PFSK-1 (cell line): ENCODE results near the gene SNX8.

Source experiments
- FOXP2 ChIP-seq: optimal IDR thresholded peaks from 2 replicates; pipeline ENCODE3; 2011; ENCODE audit warnings: borderline replicate concordance, control low read depth, inconsistent platforms; ENCODE audit not compliant: insufficient read depth; ENCODE audit errors: extremely low read length, extremely low read depth
- POLR2AphosphoS5 ChIP-seq: IDR thresholded peaks from 2 replicates; pipeline ENCODE4 v1.6.1; 2012; ENCODE audit warnings: low read depth, mild to moderate bottlenecking, control low read depth, low read length, moderate library complexity
- SIN3A ChIP-seq: IDR thresholded peaks from 2 replicates; pipeline ENCODE4 v1.6.1; 2012; ENCODE audit warnings: mild to moderate bottlenecking, low read length, moderate library complexity, borderline replicate concordance; ENCODE audit not compliant: insufficient read depth
- TAF1 ChIP-seq: IDR thresholded peaks from 2 replicates; pipeline ENCODE4 v1.6.1; 2012; ENCODE audit warnings: low read length, control low read depth, borderline replicate concordance; ENCODE audit not compliant: insufficient read depth
- TF ChIP-seq, protein P1 (sequence below), 2 experiments: IDR thresholded peaks; 2 replicates each; pipeline versions ENCODE4 v1.6.1 to v1.8.0; 2011 to 2012; ENCODE audit warnings: low read depth in 2 of 2, low read length in 2 of 2, control low read depth in 1 of 2, inconsistent platforms in 1 of 2, mild to moderate bottlenecking in 1 of 2, moderate library complexity in 1 of 2; ENCODE audit not compliant: insufficient read depth in 1 of 2

The SNX8 gene

DNA sequence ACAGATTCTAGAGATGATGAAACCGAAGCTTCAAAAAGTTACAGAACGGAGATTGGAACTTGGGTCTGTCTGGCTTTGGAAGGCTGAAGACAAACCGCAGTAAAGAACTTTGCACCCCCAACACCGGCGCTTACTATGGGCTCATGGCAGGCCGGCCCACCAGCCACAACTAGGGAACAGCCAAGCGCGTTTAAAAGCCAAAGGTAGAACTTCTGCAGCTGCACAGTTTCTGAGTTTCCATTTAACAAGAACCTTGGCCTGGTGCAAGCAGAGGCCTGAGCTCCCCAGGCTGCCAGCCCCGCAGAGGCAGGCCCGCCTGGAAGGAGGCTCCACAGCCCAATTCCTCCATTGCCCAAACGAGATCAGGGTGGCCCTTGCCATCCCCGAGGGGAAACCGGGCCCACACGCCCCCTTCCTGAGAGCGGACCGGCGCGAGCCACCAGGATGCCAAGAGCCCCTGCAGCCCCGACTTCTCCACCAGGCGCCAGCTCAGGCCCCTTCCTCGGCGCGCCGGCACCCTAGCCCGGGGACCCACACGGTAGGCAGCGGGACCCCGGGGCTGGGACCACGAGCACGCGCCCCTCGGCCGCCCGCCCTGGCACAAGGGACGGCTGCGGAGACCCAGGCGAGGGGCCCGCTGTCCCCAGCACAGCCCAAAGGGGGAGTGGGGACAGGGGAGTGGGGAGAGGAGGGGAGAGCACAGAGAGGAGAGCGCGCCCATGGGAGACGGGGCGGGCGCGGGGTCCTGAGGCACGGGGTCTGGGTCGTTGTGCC is 82.1 kb downstream of the SNX8 start:
- TF ChIP-seq, protein P1, sequence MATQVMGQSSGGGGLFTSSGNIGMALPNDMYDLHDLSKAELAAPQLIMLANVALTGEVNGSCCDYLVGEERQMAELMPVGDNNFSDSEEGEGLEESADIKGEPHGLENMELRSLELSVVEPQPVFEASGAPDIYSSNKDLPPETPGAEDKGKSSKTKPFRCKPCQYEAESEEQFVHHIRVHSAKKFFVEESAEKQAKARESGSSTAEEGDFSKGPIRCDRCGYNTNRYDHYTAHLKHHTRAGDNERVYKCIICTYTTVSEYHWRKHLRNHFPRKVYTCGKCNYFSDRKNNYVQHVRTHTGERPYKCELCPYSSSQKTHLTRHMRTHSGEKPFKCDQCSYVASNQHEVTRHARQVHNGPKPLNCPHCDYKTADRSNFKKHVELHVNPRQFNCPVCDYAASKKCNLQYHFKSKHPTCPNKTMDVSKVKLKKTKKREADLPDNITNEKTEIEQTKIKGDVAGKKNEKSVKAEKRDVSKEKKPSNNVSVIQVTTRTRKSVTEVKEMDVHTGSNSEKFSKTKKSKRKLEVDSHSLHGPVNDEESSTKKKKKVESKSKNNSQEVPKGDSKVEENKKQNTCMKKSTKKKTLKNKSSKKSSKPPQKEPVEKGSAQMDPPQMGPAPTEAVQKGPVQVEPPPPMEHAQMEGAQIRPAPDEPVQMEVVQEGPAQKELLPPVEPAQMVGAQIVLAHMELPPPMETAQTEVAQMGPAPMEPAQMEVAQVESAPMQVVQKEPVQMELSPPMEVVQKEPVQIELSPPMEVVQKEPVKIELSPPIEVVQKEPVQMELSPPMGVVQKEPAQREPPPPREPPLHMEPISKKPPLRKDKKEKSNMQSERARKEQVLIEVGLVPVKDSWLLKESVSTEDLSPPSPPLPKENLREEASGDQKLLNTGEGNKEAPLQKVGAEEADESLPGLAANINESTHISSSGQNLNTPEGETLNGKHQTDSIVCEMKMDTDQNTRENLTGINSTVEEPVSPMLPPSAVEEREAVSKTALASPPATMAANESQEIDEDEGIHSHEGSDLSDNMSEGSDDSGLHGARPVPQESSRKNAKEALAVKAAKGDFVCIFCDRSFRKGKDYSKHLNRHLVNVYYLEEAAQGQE (IDR thresholded peaks at IDR 0.05; ENCODE audit: insufficient read depth in 1 of 2, low read depth in 2 of 2, low read length in 2 of 2), result no peak
- TF ChIP-seq TAF1 (no peak), FOXP2 (no peak), POLR2AphosphoS5 (no peak), SIN3A (no peak)

DNA sequence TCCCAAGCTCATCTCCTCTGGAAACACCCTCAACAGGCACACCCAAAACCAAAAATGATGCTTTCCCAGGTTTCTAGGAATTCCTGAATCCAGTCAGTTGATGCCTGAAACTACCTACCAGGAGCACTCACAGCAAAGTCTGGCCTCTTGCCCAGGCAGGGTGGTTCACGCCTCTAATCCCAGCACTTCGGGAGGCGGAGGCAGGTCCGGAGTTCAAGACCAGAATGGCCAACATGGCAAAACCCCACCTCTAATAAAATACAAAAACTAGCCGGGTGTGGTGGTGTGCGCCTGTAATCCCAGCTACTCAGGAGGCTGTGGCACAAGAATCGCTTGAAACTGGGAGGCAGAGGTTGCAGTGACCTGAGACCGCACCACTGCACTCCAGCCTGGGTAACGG is 83.4 kb downstream of the SNX8 start:
- TF ChIP-seq, protein P1 (IDR thresholded peaks at IDR 0.05; ENCODE audit: insufficient read depth in 1 of 2, low read depth in 2 of 2, low read length in 2 of 2), result no peak
- TF ChIP-seq FOXP2 (no peak), TAF1 (no peak), SIN3A (no peak), POLR2AphosphoS5 (no peak)

DNA sequence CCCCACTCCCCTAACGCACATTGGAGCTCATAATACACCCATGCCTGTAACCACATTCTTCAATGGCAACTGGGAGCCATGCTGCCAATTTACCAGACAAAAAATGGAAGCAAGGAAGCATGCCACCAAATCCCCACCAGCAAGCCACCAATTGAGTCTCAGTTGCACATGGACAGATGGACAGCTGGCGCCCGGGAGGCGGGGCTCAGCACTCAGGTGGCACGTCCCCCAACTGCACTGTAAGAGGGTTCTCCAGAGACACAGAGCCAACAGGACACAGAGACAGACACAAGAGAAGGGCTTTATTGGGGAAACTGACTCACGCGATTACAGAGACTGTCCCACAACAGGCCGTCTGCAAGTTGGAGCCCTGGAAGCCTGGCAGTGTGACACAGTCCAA is 84.0 kb downstream of the SNX8 start:
- TF ChIP-seq, protein P1 (IDR thresholded peaks at IDR 0.05; ENCODE audit: insufficient read depth in 1 of 2, low read depth in 2 of 2, low read length in 2 of 2), result no peak

DNA sequence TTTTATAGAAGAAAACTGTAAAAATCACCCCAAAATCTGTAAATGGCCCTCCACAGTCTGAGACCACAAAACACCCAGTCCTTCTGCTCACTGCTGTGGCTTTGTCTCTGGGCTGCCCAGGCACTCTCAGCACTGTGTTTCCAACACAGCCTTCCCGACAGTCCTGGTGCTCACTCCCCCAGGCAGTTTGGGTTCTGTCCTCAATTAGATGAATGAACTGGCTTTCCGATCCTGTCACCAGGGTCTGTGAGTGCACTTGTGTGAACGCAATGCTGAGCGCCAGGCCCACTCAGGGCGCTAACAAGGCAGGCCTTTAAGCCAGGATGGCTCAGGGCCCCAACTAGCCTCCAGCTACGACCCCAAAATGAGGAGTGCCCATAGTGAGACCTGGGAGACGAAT is 84.8 kb downstream of the SNX8 start:
- TF ChIP-seq FOXP2 (no peak), POLR2AphosphoS5 (no peak), SIN3A (no peak), TAF1 (no peak)
- TF ChIP-seq, protein P1 (IDR thresholded peaks at IDR 0.05; ENCODE audit: insufficient read depth in 1 of 2, low read depth in 2 of 2, low read length in 2 of 2), result no peak

DNA sequence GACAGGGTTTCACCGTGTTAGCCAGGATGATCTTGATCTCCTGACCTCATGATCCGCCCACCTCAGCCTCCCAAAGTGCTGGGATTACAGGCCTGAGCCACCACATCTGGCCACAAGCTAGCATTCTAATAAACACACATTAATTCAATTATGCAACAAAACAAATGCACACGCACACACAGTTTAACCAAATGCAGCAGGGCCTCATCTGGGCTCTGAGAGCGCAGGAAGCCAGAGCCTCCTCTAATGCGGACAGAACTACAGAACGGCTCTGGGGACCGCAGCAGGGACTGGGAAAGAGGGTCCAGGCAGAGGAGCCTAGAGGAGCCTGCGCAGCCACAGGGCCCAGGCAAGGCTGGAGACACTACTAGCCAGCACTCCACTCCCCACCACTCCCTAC is 85.3 kb downstream of the SNX8 start:
- TF ChIP-seq, protein P1 (IDR thresholded peaks at IDR 0.05; ENCODE audit: insufficient read depth in 1 of 2, low read depth in 2 of 2, low read length in 2 of 2), result no peak
- TF ChIP-seq POLR2AphosphoS5, result no peak
- no peak for TF ChIP-seq SIN3A
- TF ChIP-seq TAF1, result no peak
